Activated T-helper 1 cell treated with anti-CD3 and anti-CD28 coated beads, Interleukin-12 subunit alpha, Interleukin-12 subunit beta, Interleukin-2, Interleukin-4 antibody, amounts not matched to agents 30 ng/mL and 10 ng/mL and 1 ng/mL, durations not matched to agents 14 hours and 24 hours and 36 hours (primary cell): ENCODE results near the gene DDX41. TPM values are rescaled to one million over a fixed set of nuclear protein-coding genes. Genes with fewer than 3 reads are reported as not detected.

ENCODE experiments used
- DNase-seq: peaks from one replicate; pipeline ENCODE4 v3.0.0; 2021; ENCODE audit warnings: low spot score
- H3K27ac Mint-ChIP-seq: one replicate; pipeline ENCODE4 v1.8.0; 2021; ENCODE audit warnings: mild to moderate bottlenecking, mixed read lengths
- H3K27me3 Mint-ChIP-seq: one replicate; pipeline ENCODE4 v1.8.0; 2022; ENCODE audit warnings: mild to moderate bottlenecking, moderate library complexity, mixed read lengths; ENCODE audit not compliant: insufficient read depth
- H3K36me3 Mint-ChIP-seq: one replicate; pipeline ENCODE4 v1.8.0; 2021; ENCODE audit warnings: low read depth, mixed read lengths
- H3K4me1 Mint-ChIP-seq: one replicate; pipeline ENCODE4 v1.8.0; 2021; ENCODE audit warnings: low read depth, mixed read lengths
- H3K4me3 Mint-ChIP-seq: one replicate; pipeline ENCODE4 v1.8.0; 2021; ENCODE audit warnings: mild to moderate bottlenecking, moderate library complexity, mixed read lengths
- H3K9me3 Mint-ChIP-seq: one replicate; pipeline ENCODE4 v1.8.0; 2021; ENCODE audit warnings: mixed read lengths
- intact Hi-C: fragments of 100-400 bp; cut with micrococcal nuclease; formaldehyde crosslinking; loops from one replicate; pipeline ENCODE4 v1.15.1; 2024
- total RNA-seq: library from RNA; stranded (reverse); gene quantifications from 2 replicates; pipeline ENCODE4 v1.2.3, GENCODE V29; 2022

DDX41 gene
- total RNA-seq, 1 donor from 2014 or later: 166 TPM

DNA sequence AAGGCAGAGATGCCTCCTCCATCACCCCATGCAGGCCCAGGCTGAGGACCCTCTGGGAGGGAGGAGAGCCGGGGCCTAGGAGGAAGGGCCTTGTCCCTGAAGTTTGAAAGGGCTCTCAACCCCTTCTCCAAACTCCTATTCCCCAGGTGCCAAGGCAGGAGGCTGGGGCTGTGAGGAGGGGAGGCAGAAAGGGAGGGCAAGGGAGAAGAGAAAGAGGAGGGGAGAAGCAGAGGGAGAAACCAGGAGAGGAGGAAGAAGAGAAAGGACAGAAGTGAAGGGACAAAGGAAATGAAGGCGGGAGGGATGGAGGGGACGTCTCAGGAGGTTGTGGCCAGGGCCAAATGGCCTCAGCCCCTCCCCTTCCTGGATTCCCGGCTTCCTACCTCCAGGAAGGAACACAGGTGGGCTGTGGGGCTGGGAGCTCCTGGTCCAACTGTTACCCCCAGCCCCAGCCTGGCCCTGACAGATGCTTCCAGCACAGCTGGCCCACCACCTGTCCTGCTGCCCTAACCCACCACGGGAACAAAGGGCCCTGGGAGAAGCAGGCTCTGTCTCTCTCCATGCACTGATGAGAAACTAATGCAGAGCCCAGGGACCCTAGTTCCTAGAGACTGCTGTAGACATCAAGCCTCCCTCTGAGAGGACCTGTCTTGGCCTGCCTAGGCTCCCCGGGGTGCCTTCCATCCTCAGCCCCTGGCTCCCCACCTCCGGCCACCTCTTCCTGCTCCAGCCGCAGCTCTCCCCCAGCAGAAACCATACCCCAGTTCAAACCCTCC lies 46.8 kb downstream of the DDX41 start:
- no peak for DNase-seq
- H3K27ac Mint-ChIP-seq: peak overlapping the region; percentile 1
- peaks cover 13% of the 10 kb centered on the region for H3K27me3 Mint-ChIP-seq
- peaks cover 3% of the 10 kb centered on the region for H3K36me3 Mint-ChIP-seq
- peaks cover 15% of the 10 kb centered on the region for H3K4me1 Mint-ChIP-seq
- H3K9me3 Mint-ChIP-seq: no peaks in the 10 kb centered on the region
- intact Hi-C loops: no loop called here
- no peak overlapping the region for H3K4me3 Mint-ChIP-seq

DNA sequence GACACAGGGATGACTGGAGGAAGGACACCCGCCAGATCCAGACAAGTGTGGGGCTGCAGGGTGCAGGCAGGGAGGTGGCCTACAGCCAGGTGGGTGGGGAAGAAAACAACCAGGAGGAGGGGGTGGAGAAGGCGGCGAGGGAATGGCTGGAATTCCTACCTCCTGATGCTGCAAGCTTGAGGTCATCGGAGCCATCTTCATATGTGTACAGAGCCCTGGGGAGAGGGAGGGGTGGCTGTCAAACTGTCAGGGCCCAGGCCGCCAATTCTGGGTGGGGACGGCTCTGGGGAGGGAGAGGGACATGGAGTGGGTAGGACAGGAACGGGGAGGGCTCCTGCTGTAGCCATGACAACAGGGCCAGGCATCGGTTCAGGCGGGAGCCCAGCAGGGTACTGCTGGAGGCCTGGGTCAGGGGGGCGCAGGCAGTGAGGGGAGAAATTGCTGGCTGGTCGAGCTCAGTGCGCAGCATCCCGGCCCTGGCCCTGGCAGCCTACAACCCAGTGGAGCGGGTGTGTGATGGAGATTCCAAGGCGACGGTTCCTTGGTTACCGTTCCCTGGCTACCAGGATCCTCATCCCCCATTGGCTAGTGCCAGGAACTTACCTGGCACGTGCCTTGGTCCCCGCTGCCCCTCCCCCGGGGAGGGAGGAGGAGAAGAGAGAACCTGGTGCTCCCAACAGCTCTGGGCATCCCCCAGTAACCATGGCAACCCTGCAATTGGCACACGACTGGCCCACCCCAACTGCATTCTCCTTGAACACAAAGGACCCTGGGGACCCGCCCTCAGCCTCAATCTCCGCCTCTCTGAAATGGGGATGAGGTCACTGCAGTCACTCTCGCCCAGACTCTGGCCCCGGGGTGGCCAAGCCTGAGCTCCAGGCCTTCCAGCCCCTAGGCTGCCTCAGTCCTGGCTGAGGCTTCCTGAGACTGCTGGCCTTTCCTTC lies 47.8 kb downstream of the DDX41 start:
- H3K9me3 Mint-ChIP-seq: no peaks in the 10 kb centered on the region
- H3K27ac Mint-ChIP-seq: no peak overlapping the region
- H3K4me1 Mint-ChIP-seq: peaks cover 6% of the 10 kb centered on the region
- intact Hi-C loops: no loop called here
- DNase-seq: no peak
- peaks cover 1% of the 10 kb centered on the region for H3K36me3 Mint-ChIP-seq
- H3K27me3 Mint-ChIP-seq: peaks cover 6% of the 10 kb centered on the region
- no peak overlapping the region for H3K4me3 Mint-ChIP-seq

DNA sequence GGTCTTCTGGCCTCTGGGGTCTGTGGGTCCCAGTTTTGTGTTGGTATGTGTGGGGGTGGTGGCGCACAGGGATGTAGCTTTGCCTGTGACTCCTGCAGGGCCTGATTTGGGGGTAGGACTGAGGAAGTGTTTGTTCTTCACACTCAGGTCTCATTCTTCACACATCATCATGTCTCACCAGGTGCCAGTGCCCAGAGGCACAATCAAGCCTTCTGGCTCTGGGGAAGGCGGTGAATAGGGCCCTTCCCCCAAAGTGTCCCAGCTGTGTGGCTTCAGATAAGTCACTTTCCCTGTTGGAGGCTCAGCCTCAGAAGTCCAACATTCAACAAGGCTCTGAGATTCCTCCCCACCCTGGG lies 48.5 kb downstream of the DDX41 start:
- no peak overlapping the region for H3K27ac Mint-ChIP-seq
- intact Hi-C loops: no loop called here
- H3K27me3 Mint-ChIP-seq: peaks cover 4% of the 10 kb centered on the region
- peaks cover 4% of the 10 kb centered on the region for H3K4me1 Mint-ChIP-seq
- no peaks in the 10 kb centered on the region for H3K9me3 Mint-ChIP-seq
- no peak overlapping the region for H3K4me3 Mint-ChIP-seq
- no peaks in the 10 kb centered on the region for H3K36me3 Mint-ChIP-seq
- no peak for DNase-seq

DNA sequence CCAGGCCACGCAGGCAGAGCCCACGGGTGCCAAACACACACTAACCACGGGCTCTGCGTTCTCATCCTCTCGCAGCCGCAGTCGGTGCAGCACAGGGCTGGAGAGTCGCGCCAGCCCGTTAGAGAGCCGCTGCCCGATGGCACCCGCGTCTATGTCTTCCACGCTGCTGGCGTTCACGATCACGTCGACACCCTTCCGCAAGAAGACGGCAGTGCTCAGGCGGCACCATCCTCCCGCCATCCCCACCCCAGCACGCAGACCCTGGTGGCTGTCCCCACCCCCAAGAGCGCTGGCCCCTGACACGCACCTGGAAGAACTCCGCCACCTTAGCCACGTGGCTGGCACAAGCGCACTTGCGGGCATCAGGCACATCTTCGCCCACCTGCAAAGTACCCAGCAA lies 49.3 kb downstream of the DDX41 start:
- intact Hi-C loops: no loop called here
- Mint-ChIP-seq H3K27ac (no peak overlapping the region), H3K27me3 (peaks cover 2% of the 10 kb centered on the region), H3K4me3 (no peak overlapping the region), H3K9me3 (no peaks in the 10 kb centered on the region), H3K36me3 (no peaks in the 10 kb centered on the region), H3K4me1 (peaks cover 11% of the 10 kb centered on the region)
- DNase-seq: no peak

DNA sequence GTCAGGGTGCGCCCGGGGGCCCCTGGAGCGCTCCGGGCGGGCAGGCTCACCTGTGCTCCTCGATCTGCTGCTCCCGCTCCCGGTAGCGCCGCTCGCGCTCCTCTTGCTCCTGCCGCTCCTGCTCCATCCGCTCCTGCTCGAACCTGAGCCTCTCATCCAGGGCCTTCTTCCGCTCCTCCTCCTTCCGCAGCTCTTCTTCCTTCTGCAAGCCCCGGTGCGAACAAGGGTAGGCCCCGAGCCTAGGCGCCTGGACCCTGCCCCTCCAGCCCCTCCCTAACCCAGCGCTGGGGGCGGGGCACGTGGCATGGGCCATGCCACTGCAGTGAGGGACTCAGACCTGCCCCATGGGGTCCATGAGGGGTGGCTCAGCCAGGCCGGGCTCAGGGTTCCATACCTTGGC lies 49.9 kb downstream of the DDX41 start:
- no peak for DNase-seq
- intact Hi-C loops: no loop called here
- Mint-ChIP-seq H3K27me3 (peaks cover 2% of the 10 kb centered on the region), H3K36me3 (no peaks in the 10 kb centered on the region), H3K9me3 (no peaks in the 10 kb centered on the region), H3K4me1 (peaks cover 17% of the 10 kb centered on the region), H3K27ac (no peak overlapping the region), H3K4me3 (no peak overlapping the region)

DNA sequence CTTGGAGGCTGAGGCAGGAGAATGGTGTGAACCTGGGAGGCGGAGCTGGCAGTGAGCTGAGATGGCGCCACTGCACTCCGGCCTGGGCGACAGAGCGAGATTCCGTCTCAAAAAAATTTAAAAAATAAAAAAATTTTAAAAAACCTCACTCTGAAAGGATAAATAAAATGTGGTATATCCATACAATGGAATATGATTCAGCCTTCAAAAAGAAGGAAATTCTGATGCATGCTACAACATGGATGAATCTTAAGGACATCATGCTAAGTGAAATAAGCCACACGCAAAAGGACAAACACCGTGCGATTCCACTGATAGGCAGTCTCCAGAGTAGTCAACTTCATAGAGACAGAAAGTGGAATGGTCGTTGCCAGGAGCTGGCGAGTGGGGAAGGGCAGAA lies 51.7 kb downstream of the DDX41 start:
- Mint-ChIP-seq H3K36me3 (no peaks in the 10 kb centered on the region), H3K4me1 (peaks cover 20% of the 10 kb centered on the region), H3K27ac (no peak overlapping the region), H3K9me3 (no peaks in the 10 kb centered on the region), H3K27me3 (no peaks in the 10 kb centered on the region), H3K4me3 (no peak overlapping the region)
- DNase-seq: no peak
- intact Hi-C loops: no loop called here

DNA sequence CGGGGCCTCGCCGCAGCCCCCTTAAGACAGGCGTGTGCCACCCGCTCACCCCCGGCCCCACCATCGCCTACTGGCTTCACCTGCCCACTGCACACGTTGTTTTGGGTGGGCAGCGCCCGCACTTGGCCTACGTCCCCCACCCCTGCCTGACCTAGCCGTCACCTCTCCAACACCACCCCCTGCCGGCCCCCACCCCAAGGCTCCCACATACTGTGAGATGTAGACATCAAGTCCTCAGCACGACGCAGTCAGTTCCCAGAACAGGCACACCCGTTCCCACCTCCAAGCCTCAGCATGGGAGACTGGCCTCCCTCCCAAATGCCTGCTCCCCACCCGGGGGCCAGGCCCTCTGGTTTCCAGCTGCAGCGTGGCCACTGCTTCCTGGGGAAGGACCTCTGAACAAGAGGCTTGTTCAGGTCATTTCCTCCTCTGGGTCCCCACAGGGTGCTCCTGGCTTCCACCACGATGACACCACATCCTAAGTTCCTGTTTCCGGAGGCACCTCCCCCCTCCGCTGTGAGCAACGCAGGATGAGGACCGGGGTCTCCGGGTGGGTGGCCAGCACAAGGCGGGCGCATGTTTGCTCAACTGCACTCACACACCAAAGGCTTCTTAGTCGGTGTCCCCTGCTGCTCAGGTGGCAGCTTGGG lies 54.6 kb downstream of the DDX41 start:
- no peaks in the 10 kb centered on the region for H3K9me3 Mint-ChIP-seq
- intact Hi-C loops: no loop called here
- peaks cover 24% of the 10 kb centered on the region for H3K4me1 Mint-ChIP-seq
- no peaks in the 10 kb centered on the region for H3K27me3 Mint-ChIP-seq
- no peak for DNase-seq
- peak overlapping the region; percentile 71 for H3K27ac Mint-ChIP-seq
- H3K36me3 Mint-ChIP-seq: peaks cover 2% of the 10 kb centered on the region
- peak overlapping the region; percentile 65 for H3K4me3 Mint-ChIP-seq

Other genes starting within 250 kb of the DDX41 start
- 19.7 and 22.4 TPM in 2 replicates for gene RAB24, start 213.2 kb downstream of the DDX41 start, total RNA-seq
- 239 and 250 TPM in 2 replicates for gene PRELID1, start 213.2 kb downstream of the DDX41 start, total RNA-seq
- 9.6 and 11.8 TPM in 2 replicates for gene MXD3, start 205.1 kb downstream of the DDX41 start, total RNA-seq
- 108 and 118 TPM in 2 replicates for gene LMAN2, start 165.3 kb downstream of the DDX41 start, total RNA-seq
- 37.8 and 41.3 TPM in 2 replicates for gene RGS14, start 159.0 kb downstream of the DDX41 start, total RNA-seq
- gene SLC34A1, start 132.5 kb downstream of the DDX41 start, total RNA-seq: 0.26 TPM in 1 of 2 replicates, not detected in the other
- gene PFN3, start 116.3 kb downstream of the DDX41 start, total RNA-seq: not detected in 2 replicates
- 1.3 and 2.2 TPM in 2 replicates for gene F12, start 107.4 kb downstream of the DDX41 start, total RNA-seq
- gene GRK6, start 90.3 kb downstream of the DDX41 start, total RNA-seq: 122 and 132 TPM in 2 replicates
- gene PRR7, start 70.1 kb downstream of the DDX41 start, total RNA-seq: 10.3 and 11.2 TPM in 2 replicates
- 13.1 and 14.4 TPM in 2 replicates for gene DBN1, start 43.3 kb downstream of the DDX41 start, total RNA-seq
- 49.2 and 49.9 TPM in 2 replicates for gene PDLIM7, start 19.4 kb downstream of the DDX41 start, total RNA-seq
- 3.7 and 5.0 TPM in 2 replicates for gene DOK3, start 7.1 kb downstream of the DDX41 start, total RNA-seq
- 70.9 and 79.4 TPM in 2 replicates for gene FAM193B, start 37.6 kb upstream of the DDX41 start, total RNA-seq
- 174 and 175 TPM in 2 replicates for gene TMED9, start 75.2 kb upstream of the DDX41 start, total RNA-seq
- 27.7 and 28.4 TPM in 2 replicates for gene B4GALT7, start 83.2 kb upstream of the DDX41 start, total RNA-seq